Activated T-cell treated with anti-CD3 and anti-CD28 coated beads, Interleukin-2, amount 50 U/mL, for 1 hour (primary cell): ENCODE measurements around the gene AADACL3.

Experiments
- DNase-seq: peaks from one replicate; pipeline ENCODE4 v3.0.0-alpha.2; 2020

AADACL3 gene

GRCh38 chr1:12770620-12771019, 54.7 kb downstream of the AADACL3 start:
- DNase-seq: no peak

- no peak for DNase-seq
These were observed 55.3 kb downstream of the AADACL3 start for GRCh38 chr1:12771186-12771585.

- DNase-seq: no peak
These were observed 56.6 kb downstream of the AADACL3 start for GRCh38 chr1:12772520-12772919.

GRCh38 chr1:12773438-12773837, 57.5 kb downstream of the AADACL3 start, which contains the start of gene PRAMEF12:
PRAMEF12 (plus strand) TSS chr1:12773738; CDS start chr1:12774868, 1,130 bp downstream.
- no peak for DNase-seq

GRCh38 chr1:12774801-12775345, 59.0 kb downstream of the AADACL3 start:
- DNase-seq: no peak

- DNase-seq: no peak
These were observed 59.5 kb downstream of the AADACL3 start for GRCh38 chr1:12775443-12775842.

GRCh38 chr1:12776801-12777557, 61.1 kb downstream of the AADACL3 start:
- DNase-seq: no peak
